Ureter (tissue), 1 donor: ENCODE data around the gene TOPBP1. TPM values are rescaled to one million over a fixed set of nuclear protein-coding genes. Genes with fewer than 3 reads are reported as not detected.
"Not testable (repeated sequence)": the region's sequence is repeated elsewhere in the genome, so short reads cannot be mapped to it uniquely, and the experiment has no call there.

ENCODE experiments used
- DNase-seq: peaks from one replicate; pipeline ENCODE4 v3.0.0-alpha.2; 2020; ENCODE audit warnings: low spot score
- total RNA-seq: library from RNA; stranded (reverse); gene quantifications from one replicate; pipeline ENCODE4 v1.2.4, GENCODE V29; 2023
- donor health status: DM: yes; HTN: yes; CAD: no.

TOPBP1 gene
- 21.1 TPM for total RNA-seq

DNA sequence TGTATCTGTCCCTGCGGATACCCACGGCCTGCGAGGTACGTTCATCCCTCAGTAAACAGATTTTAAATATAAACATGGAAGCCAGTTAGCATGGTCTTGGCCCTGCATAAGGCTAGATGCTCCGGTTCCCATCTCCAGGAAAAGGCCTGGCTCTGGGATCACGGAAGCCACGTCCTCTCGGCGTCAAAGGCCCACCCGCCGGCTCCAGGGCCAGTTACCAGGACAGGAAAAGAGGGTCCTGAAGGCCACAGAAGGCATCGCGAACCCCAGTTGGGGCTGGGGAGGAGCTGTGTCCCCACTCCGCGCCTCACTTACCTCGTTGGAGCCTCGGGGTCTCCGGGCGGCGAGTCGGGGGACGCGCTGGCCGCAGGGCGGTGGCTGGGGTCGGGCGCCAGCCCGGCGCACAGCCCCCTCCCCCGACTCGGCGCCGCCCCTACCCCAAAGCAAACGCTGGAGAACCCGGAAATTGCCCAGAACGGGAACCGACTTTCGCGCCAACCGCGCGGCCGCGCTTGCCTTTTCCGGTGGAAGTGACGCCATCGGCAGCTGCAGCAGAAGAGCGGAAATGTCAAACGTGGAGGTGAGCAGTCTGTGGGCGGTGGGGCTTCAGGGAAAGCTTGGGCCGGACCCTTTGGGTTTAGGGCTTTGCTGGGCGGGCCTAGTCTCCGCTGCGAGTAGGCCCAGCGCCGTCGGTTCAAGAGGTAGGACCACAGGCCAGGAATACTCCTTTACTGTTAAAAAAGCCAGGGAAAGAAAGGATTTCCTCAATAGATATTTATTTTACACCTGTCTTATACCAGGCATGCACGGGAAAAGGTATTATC lies at the start of gene TOPBP1:
TOPBP1 (minus strand) TSS at position 488 of the 824 bp plus-strand sequence. CDS start 814 bp downstream, outside the sequence.
- peak; percentile 86 for DNase-seq

DNA sequence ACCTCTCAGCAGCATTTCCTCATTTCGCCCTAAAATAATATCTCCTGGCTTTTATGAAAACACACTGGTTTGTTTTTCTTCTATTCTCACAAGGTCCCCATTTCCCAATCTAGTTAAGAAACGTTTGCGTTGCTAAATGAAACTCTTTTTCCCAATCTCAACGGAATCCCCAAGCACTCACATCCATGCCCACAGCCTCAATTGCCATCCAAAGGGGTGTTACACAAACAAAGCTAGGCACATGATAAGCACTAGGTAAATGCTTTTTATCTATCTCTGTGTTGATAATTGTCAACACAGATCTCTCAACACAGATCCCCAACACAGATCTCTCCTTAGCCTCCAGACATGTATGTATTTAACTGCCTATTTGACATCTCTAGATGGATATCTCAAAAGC lies 49.3 kb upstream of the TOPBP1 start:
- no peak for DNase-seq

DNA sequence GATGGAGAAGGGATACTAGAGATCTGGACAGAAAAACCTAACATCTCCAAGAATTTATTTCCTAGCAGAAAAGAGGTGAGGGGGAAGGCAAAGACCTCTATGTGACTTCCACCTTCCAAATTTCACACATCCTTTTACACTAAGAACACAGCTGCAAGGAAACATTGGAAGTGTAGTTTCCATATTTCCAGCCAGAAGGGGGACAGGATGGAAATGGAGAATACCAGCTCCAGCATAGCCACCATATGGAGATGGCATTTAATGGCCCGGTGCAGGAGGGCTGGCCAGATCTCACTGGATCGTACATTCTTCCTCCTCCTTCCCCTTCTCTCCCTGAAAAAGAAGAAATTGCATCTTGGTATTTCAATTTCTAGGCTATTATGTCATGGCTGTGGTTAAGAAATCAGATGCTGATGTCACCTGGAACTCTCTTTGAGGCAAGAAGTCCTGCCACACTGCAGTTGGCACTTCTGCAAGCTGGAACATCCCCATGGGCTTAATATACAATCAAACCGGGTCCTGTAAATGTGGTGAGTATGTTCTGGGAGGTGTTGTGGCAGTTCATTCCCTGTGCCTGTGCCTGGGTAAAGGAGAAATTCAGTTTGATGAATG lies 47.5 kb upstream of the TOPBP1 start:
- no peak for DNase-seq

DNA sequence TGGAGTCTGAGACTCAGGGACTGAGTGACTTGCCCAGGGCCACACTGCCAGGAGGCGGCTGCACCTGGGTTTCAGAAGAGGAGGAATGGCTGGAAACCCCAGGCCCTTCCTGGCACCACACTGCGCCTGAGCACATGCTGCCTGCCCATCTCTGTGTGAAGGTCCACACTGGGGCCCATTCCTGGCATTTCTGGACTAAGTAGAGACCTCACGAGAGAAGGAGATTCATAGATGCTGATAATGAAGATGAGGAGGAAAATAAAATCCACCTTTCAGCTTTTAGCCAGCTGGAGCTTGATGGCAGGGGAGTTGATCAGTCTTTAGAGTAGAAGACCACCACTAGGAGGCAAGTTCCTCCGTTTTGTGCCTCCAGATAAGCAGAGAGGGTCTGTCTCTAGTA lies 44.3 kb upstream of the TOPBP1 start:
- no peak for DNase-seq

DNA sequence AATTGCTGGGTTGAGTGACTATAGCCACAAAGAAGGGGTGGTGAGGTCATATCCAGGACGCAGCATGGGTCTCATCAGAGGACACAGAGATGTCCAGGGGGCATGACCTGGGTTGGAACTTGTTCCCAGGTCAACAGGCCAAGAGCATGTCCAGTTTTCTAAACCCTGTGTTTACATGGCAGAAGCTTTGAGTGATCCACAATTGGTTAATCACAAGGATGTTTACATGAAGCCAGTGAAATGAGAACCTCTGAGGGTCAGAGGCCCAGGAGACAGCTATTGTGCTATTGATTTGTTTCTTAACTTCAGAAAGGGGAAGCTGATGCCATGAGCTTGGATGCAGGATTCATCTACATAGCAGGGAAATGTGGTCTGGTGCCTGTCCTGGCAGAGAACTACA lies 42.2 kb upstream of the TOPBP1 start:
- no peak for DNase-seq

DNA sequence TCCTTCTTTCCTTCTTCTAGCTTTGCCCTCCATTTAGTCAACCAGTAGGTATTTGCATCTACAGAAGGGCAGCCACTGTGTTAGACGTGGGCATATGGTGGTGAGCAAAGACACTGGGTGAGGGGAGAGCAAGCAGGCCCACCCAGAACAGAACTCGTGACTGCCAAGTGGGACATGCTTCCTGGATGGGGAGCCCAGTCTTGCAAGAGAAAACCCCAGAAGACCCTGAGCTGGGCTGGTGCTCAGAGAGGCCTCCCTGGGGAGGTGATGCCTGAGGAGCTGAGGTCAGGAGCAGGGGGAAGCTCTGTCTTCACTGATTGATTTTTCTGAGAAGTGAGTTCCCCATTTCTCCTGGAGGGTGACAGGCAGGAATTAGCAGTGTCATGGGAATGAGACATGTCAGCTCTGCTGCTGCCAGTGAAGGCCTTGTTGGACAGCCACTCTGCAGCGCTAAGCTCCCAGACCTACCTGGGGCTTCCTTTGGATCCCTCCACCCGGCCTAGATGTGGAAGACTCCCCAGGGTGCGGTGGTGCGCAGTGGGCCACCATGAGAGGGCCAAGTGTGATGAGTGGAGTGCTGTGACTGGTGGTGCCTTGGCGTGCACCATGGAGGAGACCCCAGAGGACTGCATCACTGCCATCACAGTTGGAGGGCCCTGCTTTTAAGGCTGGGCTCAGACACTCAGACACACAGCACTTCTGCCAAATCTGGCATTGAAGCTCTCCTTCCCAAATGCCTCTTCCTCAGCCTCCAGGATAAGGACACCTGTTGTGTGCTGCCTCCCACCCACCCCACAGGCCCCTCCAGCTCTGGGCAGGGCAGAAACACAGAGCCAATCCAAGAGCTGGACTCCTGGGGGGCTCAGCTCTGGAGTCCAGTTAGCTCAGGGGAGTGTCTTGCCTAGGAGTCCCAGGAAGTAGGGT lies 40.0 kb upstream of the TOPBP1 start:
- DNase-seq, result no peak

DNA sequence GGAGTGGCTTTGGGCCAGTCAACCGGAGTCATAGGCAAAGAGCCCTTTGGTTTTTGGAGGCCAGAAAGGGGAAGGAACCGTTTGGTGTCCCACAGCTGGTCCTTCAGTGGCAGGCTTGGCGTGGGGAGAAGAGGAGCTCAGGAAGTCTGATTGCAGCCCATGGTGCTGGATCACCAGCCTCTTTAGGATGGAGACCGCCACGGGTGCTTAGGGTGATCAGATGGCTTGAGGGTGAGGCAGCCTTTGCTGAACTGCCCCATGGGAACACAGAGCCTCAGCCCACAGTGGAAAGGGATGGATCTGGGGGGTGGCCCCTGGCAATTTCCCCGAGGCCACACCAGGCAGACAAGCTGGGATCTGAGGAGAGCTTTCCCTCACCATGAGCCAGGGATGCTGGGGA lies 38.6 kb upstream of the TOPBP1 start:
- no peak for DNase-seq

DNA sequence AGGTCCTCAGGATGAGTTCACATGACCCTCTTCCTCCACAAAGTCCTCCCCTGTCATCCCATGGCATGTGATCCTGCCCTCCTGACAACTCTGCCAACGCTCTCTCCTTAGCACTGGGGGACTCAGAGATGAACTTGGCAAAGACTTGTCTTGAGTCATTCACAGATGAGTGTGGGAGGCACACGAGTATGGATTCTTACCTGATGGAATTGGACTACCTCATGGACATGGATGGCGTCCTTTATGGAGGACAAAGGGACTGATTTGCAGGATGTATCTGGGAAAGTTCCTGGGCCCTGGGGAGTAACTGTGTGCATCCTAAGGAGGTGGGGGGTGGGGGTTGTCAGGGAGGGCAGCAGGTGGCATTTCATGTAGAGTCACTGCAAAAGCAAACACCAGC lies 38.2 kb upstream of the TOPBP1 start:
- no peak for DNase-seq

DNA sequence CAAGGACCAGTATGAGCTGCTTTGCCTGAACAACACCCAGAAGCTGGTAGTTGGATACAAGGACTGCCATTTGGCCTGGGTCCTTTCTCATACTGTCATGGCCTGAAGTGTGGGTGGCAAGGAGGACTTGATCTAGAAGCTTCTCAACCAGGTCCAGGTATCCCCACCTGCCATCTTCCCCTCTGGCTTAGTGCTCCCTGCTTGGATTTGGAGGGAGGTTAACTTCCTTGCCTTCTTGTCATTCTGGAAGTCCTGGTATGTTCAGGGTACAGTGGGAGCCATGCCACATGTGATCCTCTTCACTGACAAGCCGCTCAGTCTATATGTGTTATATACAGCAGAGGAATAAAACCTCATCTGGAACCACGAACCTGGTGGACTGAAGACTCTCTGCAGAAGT lies 37.7 kb upstream of the TOPBP1 start:
- DNase-seq, result no peak

DNA sequence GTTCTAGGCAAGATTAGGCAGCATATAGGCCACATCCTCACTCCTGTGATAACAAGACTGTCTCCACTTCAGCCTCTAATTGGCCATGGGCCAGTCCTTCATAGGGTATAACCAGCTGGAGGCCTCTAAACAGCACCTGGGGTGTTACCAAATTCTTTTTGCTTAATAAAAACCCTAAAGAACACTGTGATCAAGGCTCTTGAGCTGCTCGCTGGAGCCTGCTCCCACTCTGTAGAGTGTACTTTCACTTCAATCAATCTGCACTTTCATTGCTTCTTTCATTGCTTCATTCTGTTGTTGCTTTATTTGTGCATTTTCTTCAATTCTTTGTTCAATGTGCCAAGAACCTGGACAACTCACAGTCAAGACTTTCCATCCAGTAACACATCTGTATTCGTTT lies 36.2 kb upstream of the TOPBP1 start:
- DNase-seq, result no peak

DNA sequence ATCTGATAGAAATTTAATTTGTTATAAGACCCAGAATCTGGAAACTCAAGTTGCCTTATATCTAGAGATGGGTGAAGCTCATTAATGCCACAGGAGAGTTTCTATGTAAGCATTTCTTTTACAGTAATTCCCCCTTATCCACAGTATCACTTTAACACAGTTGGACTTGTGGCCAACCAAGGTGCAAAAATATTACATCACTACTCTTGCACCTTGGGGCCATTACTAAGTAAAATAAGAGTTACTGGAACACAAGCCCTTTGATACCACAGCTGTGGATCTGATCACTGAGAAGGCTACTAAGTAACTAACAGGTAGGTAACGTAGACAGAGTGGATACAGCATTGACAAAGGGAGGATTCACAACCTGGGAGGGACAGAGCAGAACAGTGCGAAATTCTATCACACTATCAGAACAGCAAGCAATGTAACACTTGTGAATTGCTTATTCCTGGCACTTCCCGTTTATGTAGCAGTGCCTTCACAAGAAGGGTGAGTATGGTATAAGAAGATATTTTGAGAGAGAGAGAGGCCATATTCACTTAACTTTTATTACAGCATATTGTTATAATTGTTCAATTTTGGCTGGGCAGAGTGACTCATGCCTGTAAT lies 33.9 kb upstream of the TOPBP1 start:
- DNase-seq, result no peak

DNA sequence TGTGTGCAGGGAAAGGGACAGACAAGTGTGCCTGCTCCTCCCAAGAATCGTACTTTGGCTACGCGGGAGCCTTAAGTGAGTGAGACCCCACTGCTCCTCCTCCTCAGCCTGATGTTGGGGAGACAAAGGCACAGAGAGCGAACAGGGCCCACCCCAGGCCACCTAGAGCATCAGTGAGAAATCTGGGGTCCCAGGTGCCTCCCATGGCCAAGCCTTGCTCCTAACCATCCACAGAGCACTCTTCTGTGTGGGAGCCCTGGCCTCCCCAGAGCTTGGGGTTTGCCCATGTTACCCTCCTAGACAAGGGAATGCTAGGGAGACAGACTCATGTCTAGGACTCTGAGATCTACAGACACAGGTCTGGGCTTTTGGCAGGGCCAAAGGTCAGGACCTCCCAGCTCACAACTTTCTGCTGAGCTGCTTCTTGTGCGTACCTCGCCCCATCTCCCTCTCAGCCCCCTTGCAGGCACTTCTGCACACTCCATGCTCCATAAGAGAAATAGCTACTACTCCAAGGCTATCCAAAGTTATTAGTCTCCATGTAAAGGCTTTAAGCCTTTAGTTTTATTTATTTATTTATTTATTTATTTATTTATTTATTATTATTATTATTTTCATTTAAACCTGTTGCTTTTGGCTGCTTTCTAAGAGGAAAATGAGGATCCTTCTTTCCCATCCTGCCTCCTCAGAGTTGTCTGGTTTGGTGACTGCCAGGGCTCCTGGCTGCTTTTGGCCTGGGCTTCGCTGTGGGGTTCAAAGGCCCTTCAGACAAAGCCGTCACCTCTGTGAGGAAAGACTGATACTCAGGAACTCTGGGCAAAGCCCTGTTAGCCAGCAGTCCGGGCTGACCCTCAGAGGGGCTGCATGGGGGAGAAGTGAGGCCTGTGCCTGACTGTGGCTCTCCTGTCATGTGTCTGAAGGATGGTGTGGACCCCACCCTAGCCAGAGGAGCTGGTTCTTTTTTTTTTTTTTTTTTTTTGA lies 32.8 kb upstream of the TOPBP1 start:
- no peak for DNase-seq

DNA sequence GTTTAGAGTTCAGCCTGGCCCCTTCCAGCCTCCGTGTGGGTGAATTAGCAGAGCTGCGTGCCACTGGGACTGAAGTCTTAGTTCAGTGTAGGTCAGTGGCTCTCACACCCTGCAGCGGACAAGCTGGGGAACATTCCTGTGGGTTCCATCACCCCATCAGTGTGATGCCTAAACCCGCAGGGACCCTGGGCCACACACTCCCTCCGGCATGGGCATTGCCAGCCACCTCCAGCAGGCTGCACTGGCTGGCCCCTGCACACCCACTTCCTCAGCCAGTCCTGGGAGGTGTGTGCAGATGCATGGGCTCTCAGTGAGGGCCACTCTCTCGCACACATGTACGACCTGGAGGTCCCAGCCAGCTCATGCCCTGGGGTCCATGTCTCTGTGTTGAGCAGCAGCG lies 32.1 kb upstream of the TOPBP1 start:
- no peak for DNase-seq

DNA sequence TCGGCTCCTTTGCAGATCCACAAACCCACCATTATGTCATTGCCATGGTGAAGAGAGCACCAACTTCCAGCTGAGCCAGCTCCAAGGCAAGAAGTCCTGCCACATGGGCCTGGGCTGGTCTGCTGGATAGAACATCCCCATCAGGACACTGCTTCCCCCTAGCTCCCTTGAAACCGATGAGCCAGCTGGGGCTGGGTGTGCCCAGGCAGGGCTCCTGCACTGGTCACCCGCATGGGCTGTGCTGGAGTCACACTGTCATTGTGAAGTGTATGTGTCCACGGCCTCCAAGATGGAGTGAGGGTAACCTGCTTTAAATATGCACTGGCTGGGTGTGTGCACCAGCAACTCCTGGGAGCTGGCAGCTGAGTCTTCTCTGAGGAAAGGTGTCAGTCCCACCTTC lies 31.0 kb upstream of the TOPBP1 start:
- DNase-seq, result no peak

DNA sequence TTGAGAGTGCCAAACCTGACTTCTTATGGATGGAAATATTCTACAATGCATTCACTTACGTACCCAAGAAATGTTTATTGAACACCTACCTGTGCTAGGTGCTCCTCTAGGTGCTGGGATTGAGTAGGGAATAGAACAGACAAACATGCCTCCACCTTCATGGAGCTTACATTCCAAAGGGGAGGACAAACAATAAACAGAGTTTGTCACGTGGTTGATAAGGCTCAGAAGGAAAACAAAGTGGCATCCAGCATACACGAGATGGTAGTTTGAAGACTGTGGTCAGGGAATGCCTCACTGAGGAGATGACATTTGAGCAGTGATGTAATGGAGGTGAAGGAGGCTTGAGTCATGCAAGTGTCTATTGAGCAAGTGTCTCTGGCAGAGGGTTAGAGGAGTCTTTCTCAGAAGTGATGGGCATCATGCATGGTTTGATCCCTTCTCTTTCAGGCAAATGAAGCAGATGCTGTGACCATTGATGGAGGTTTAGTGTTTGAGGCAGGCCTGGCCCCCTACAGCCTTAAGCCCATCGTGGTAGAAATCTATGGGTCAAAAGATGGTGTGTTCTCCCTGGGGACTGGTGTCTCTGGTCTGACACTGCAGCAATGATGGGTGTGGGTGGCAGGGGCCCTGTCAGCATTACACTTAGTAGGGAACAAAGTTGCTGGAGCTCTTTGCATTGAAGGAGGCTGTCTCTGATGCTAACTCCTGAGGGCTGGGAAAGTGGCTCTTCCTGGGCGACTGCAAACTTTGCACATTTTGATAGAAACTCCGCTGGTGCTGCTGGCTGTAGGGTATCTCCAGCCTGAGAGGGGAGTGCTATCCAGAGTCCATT lies 29.7 kb upstream of the TOPBP1 start:
- DNase-seq, result no peak

DNA sequence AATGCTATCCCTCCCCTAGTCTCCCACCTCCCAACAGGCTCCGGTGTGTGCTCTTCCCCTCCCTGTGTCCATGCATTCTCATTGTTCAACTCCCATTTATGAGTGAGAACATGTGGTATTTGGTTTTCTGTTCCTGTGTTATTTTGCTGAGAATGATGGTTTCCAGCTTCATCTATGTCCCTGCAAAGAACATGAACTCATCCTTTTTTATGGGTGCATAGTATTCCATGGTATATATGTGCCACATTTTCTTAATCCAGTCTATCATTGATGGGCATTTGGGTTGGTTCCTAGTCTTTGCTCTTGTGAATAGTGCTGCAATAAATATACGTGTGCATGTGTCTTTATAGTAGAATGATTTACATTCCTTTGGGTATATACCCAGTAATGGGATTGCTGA lies 16.3 kb upstream of the TOPBP1 start:
- DNase-seq, result not testable (repeated sequence)

DNA sequence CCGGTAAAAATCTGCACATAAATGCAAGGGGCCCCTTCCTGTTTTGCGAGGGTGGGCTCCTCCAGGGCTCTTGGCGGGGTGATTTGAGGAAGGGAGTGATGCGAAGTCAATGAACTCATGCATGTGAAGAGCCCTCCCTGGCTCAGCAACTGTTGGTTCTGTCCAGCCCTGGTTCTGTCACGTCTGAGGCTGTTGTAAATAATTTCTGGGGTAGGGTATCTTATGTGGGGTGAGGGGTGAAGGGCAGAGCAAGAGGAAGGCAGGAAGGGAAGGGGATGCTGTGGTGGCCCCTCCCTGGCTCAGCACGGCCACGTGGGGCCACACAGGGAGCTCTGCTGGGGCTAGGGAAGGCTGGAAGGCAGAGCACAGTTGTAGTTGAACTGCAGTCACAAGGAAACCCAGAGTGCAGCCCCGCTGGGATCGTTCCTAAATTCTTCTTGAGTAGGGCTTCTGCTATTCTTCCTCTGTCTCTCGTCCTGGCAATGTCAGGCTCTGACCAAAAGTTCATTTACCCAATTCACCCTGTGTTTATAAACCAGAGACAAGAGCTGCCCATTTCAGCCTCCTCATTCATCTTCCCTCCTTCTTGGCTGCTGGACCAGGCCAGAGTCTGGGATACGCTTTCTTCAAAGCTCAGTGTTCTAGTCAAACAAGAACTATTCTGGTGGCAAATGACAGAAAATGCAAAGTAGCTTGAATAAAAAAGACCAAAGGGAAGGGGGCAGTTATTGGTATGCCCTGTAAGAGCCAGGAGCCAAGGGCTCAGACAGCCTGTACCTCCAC lies 14.8 kb upstream of the TOPBP1 start:
- no peak for DNase-seq

DNA sequence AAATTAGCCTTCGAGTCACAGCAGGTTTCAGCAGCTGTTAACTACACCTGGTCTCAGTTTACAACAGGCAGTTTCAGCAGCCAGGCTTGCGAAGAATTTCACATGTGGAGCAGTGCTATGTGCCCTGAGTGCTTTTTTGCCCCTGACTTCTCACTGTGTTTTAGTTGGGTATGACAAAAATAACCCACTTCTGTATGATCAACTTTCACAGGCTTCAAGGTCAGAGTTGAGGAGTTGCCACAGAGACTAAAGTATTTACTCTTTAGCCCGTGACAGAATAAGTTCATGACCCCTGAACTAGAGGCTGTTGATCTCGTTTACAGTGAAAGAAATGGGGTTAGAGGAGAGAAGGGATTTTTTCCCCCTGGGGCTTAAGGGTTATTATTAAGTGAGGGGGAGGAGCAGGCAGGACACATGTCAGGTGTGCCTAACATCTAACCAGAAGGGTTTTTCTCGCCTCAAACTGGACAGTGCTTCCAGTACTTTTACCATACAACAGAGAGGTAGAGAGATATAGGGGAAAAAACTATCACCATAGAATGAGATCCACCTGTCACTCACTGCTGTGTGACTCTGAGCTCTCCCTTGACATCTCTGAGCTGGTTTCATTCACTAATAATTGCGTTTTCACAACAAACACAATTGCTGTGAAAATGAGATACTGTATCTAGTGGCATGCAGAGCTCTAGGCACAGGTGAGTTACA lies 14.0 kb upstream of the TOPBP1 start:
- no peak for DNase-seq
